IMR-90 (cell line): ENCODE results near the gene CCSER1. TPM values are rescaled to one million over a fixed set of nuclear protein-coding genes. Genes with fewer than 3 reads are reported as not detected.

Source experiments
- ATAC-seq: fragments of 200-7000 bp; cut with Tn5 transposase; 2 replicates; pipeline ENCODE4 v1.9.1; 2020; ENCODE audit warnings: low read depth, mild to moderate bottlenecking, moderate library complexity
- BruUV-seq: library from RNA; stranded (reverse); fragments of 400-500 nt; replicated peaks from 2 replicates; lab custom pipeline; 2021; lab: Mats Ljungman, UMichigan
- CTCF ChIA-PET: fragments of 300-600 bp; formaldehyde crosslinking; extraction: SDS; loops from one replicate; lab custom pipeline; 2021; ENCODE audit warnings: antibody characterized with exemption; lab: Yijun Ruan, JAX
- POLR2A ChIA-PET: fragments of 300-600 bp; sonication (Branson Sonifier 250); formaldehyde crosslinking; loops from one replicate; lab custom pipeline; 2022; ENCODE audit warnings: antibody characterized with exemption; ENCODE audit not compliant: unreplicated experiment; lab: Charles Lee
- DNase-seq: peaks from one replicate; pipeline ENCODE4 v3.0.0; 2013
- H2AFZ ChIP-seq: replicated peaks from 2 replicates; pipeline ENCODE3; 2013; ENCODE audit warnings: low read length, mild to moderate bottlenecking; ENCODE audit not compliant: poor library complexity
- H2AK5ac ChIP-seq: 2 replicates; pipeline ENCODE4 v1.6.1; 2013; ENCODE audit warnings: low read depth, low read length, inconsistent platforms
- H2AK9ac ChIP-seq: replicated peaks from 2 replicates; pipeline ENCODE3; 2013; ENCODE audit warnings: mild to moderate bottlenecking, low read depth, low read length, moderate library complexity; ENCODE audit not compliant: poor library complexity
- H2BK120ac ChIP-seq: 2 replicates; pipeline ENCODE4 v1.6.1; 2013; ENCODE audit warnings: low read depth, low read length, inconsistent platforms
- H2BK15ac ChIP-seq: 3 replicates; pipeline ENCODE4 v1.6.1; 2013; ENCODE audit warnings: low read depth, low read length, inconsistent platforms
- H2BK20ac ChIP-seq: 2 replicates; pipeline ENCODE4 v1.6.1; 2013; ENCODE audit warnings: low read depth, mild to moderate bottlenecking, inconsistent platforms, low read length, moderate library complexity
- H2BK5ac ChIP-seq: 2 replicates; pipeline ENCODE4 v1.6.1; 2013; ENCODE audit warnings: mild to moderate bottlenecking, low read depth, low read length, inconsistent platforms; ENCODE audit not compliant: poor library complexity, severe bottlenecking
- H3K14ac ChIP-seq: replicated peaks from 2 replicates; pipeline ENCODE4 v1.6.1; 2013; ENCODE audit warnings: low read depth, low read length, inconsistent platforms
- H3K18ac ChIP-seq: 2 replicates; pipeline ENCODE4 v1.6.1; 2013; ENCODE audit warnings: low read depth, low read length, control low read depth
- H3K23ac ChIP-seq: 2 replicates; pipeline ENCODE4 v1.6.1; 2013; ENCODE audit warnings: low read depth, low read length, inconsistent platforms
- H3K27ac ChIP-seq: 2 replicates; pipeline ENCODE4 v1.5.1; 2013; ENCODE audit warnings: mild to moderate bottlenecking, control low read depth, low read length; ENCODE audit not compliant: insufficient read depth
- H3K27me3 ChIP-seq: 2 replicates; pipeline ENCODE4 v1.6.1; 2013; ENCODE audit warnings: low read length; ENCODE audit not compliant: control insufficient read depth, insufficient read depth
- H3K36me3 ChIP-seq: 2 replicates; pipeline ENCODE4 v1.6.1; 2013; ENCODE audit warnings: low read length, mixed read lengths; ENCODE audit not compliant: control insufficient read depth, insufficient read depth
- H3K4ac ChIP-seq: 2 replicates; pipeline ENCODE4 v1.6.1; 2013; ENCODE audit warnings: low read depth, low read length, inconsistent platforms
- H3K4me1 ChIP-seq: 2 replicates; pipeline ENCODE4 v1.6.1; 2013; ENCODE audit warnings: low read length, mixed read lengths; ENCODE audit not compliant: control insufficient read depth, insufficient read depth
- H3K4me2 ChIP-seq: 2 replicates; pipeline ENCODE4 v1.6.1; 2013; ENCODE audit warnings: low read depth, mild to moderate bottlenecking, control low read depth, low read length, moderate library complexity
- H3K4me3 ChIP-seq: 2 replicates; pipeline ENCODE4 v1.5.1; 2013; ENCODE audit warnings: low read depth, mild to moderate bottlenecking, control low read depth, low read length, moderate library complexity; ENCODE audit not compliant: insufficient read depth
- H3K56ac ChIP-seq: 2 replicates; pipeline ENCODE4 v1.6.1; 2013; ENCODE audit warnings: low read length, inconsistent platforms; ENCODE audit not compliant: insufficient read depth; ENCODE audit errors: extremely low read depth
- H3K79me1 ChIP-seq, 2 experiments: 2 replicates each; pipeline ENCODE4 v1.6.1; 2013; ENCODE audit warnings: low read length in 2 of 2, inconsistent platforms in 1 of 2, low read depth in 1 of 2
- H3K9ac ChIP-seq: 2 replicates; pipeline ENCODE4 v1.6.1; 2013; ENCODE audit warnings: low read depth, low read length, control low read depth
- H3K9me1 ChIP-seq: 2 replicates; pipeline ENCODE4 v1.6.1; 2013; ENCODE audit warnings: low read length, inconsistent platforms; ENCODE audit not compliant: insufficient read depth
- H3K9me3 ChIP-seq: 2 replicates; pipeline ENCODE4 v1.6.1; 2013; ENCODE audit warnings: low read length; ENCODE audit not compliant: control insufficient read depth, insufficient read depth
- H4K20me1 ChIP-seq: 2 replicates; pipeline ENCODE4 v1.6.1; 2013; ENCODE audit warnings: low read length, inconsistent platforms; ENCODE audit not compliant: insufficient read depth
- H4K5ac ChIP-seq: 2 replicates; pipeline ENCODE4 v1.6.1; 2013; ENCODE audit warnings: mild to moderate bottlenecking, low read depth, low read length, control low read depth
- H4K8ac ChIP-seq, 2 experiments: 2 replicates each; pipeline ENCODE4 v1.6.1; 2013; ENCODE audit warnings: low read depth in 2 of 2, low read length in 2 of 2, control low read depth in 1 of 2, inconsistent platforms in 1 of 2
- H4K91ac ChIP-seq: 2 replicates; pipeline ENCODE4 v1.6.1; 2013; ENCODE audit warnings: low read depth, low read length, inconsistent platforms; ENCODE audit not compliant: insufficient read depth
- BHLHE40 ChIP-seq: fragments of 150-350 bp; IDR thresholded peaks from 2 replicates; pipeline ENCODE4 v1.6.1; 2016; ENCODE audit warnings: mild to moderate bottlenecking, low read depth, low read length
- CEBPB ChIP-seq: IDR thresholded peaks from 2 replicates; pipeline ENCODE4 v1.6.1; 2012; ENCODE audit warnings: low read depth, low read length, improper control_type of control experiment
- CHD1 ChIP-seq: IDR thresholded peaks from 2 replicates; pipeline ENCODE4 v1.6.1; 2012; ENCODE audit warnings: low read depth, low read length, improper control_type of control experiment
- FOS ChIP-seq: fragments of 150-350 bp; IDR thresholded peaks from 2 replicates; pipeline ENCODE4 v1.6.1; 2016; ENCODE audit warnings: low read depth, low read length
- MAFK ChIP-seq: IDR thresholded peaks from 2 replicates; pipeline ENCODE4 v1.6.1; 2012; ENCODE audit warnings: low read depth, low read length, improper control_type of control experiment
- MAZ ChIP-seq: IDR thresholded peaks from 2 replicates; pipeline ENCODE4 v1.6.1; 2012; ENCODE audit warnings: low read depth, mild to moderate bottlenecking, low read length, improper control_type of control experiment, moderate library complexity, borderline replicate concordance
- MXI1 ChIP-seq: IDR thresholded peaks from 2 replicates; pipeline ENCODE4 v1.6.1; 2012; ENCODE audit warnings: low read depth, mild to moderate bottlenecking, low read length, moderate library complexity, borderline replicate concordance
- NFE2L2 ChIP-seq: fragments of 150-350 bp; IDR thresholded peaks from 2 replicates; pipeline ENCODE4 v1.6.1; 2016; ENCODE audit warnings: low read depth, mild to moderate bottlenecking, low read length
- POLR2A ChIP-seq: IDR thresholded peaks from 2 replicates; pipeline ENCODE4 v1.6.1; 2012; ENCODE audit warnings: mild to moderate bottlenecking, low read depth, low read length
- RAD21 ChIP-seq: IDR thresholded peaks from 2 replicates; pipeline ENCODE4 v1.6.1; 2012; ENCODE audit warnings: low read length, improper control_type of control experiment
- RCOR1 ChIP-seq: IDR thresholded peaks from 2 replicates; pipeline ENCODE4 v1.6.1; 2012; ENCODE audit warnings: mild to moderate bottlenecking, low read length, improper control_type of control experiment; ENCODE audit not compliant: insufficient replicate concordance
- RFX5 ChIP-seq: IDR thresholded peaks from 2 replicates; pipeline ENCODE4 v1.8.0; 2012; ENCODE audit warnings: low read depth, mild to moderate bottlenecking, low read length, moderate library complexity
- SMC3 ChIP-seq: fragments of 150-350 bp; IDR thresholded peaks from 2 replicates; pipeline ENCODE4 v1.6.1; 2016; ENCODE audit warnings: low read depth, mild to moderate bottlenecking, antibody characterized with exemption, low read length, moderate library complexity
- dilution Hi-C: fragments of 300-500 bp; cut with HindIII; formaldehyde crosslinking; loops from one replicate; pipeline ENCODE4 v1.14.3; 2018; ENCODE audit warnings: low sequenced_read_pairs; ENCODE audit not compliant: unreplicated experiment
- in situ Hi-C: fragments of 300-500 bp; cut with MboI; formaldehyde crosslinking; loops from 3 replicates; pipeline ENCODE4 v1.14.3; 2019; ENCODE audit warnings: low sequenced_read_pairs, inconsistent platforms, mixed read lengths
- intact Hi-C: fragments of 100-400 bp; cut with micrococcal nuclease; formaldehyde crosslinking; loops from 2 replicates; pipeline ENCODE4 v1.10.0; 2022
- polyA plus RNA-seq, 3 experiments: library from polyadenylated mRNA; depleted of rRNA; stranded (reverse); fragments of >200 nt; gene quantifications; 2 replicates each; pipeline ENCODE4 v1.2.3, GENCODE V29; 2012; ENCODE audit warnings: low replicate concordance in 1 of 3
- total RNA-seq: library from RNA; depleted of rRNA; stranded (reverse); fragments of >200 nt; gene quantifications from 2 replicates; pipeline ENCODE4 v1.2.3, GENCODE V29; 2012
- TF ChIP-seq, protein P1 (sequence below): conservative IDR thresholded peaks from 2 replicates; pipeline ENCODE4 v1.5.1; 2012; ENCODE audit warnings: mild to moderate bottlenecking, low read depth, low read length, improper control_type of control experiment
- TF ChIP-seq, protein P2 (sequence below): fragments of 150-350 bp; IDR thresholded peaks from 2 replicates; pipeline ENCODE4 v1.6.1; 2017; ENCODE audit warnings: mild to moderate bottlenecking, antibody characterized with exemption, low read length, low read depth
- TF ChIP-seq, protein P3 (sequence below): fragments of 150-350 bp; IDR thresholded peaks from 2 replicates; pipeline ENCODE4 v1.6.1; 2016; ENCODE audit warnings: low read depth, mild to moderate bottlenecking, low read length, moderate library complexity, borderline replicate concordance

The CCSER1 gene
- total and polyA plus RNA-seq, 2 of the 4 experiments (the other 2 are of a cell fraction), result not detected

DNA sequence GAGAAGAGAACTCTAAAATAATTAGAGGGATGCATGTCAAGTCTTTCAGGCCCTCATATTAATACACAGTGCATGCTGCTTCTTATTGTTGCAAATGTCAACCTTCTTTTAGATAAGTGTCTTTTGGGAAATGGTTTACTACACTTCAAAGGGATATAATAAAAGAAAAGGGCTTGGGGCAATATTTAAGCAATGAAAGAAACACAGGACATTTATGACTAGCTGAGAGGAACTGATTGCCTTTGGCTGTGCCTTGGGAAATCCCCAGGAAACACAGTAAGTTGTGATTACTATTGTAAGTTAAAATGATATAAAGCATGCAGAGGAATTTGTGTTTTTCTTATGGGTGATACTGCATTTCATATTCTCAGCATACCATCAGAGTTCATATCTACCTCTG lies 1140.3 kb downstream of the CCSER1 start:
- Histone ChIP-seq H4K8ac (no peak overlapping the region), H3K9ac (no peak overlapping the region), H3K4me3 (no peak overlapping the region), H4K5ac (no peak overlapping the region), H2AFZ (no peak overlapping the region), H3K27ac (no peak overlapping the region), H3K4me1 (no peaks in the 10 kb centered on the region), H3K36me3 (no peaks in the 10 kb centered on the region), H3K14ac (no peak overlapping the region), H3K9me1 (no peaks in the 10 kb centered on the region), H3K9me3 (no peaks in the 10 kb centered on the region; the same call in 1 of the 2 replicates), H2AK9ac (no peak overlapping the region), H4K91ac (no peak overlapping the region), H4K20me1 (no peaks in the 10 kb centered on the region), H3K4ac (no peak overlapping the region), H2AK5ac (no peak overlapping the region), H2BK20ac (no peak overlapping the region), H2BK15ac (no peak overlapping the region), H3K18ac (no peak overlapping the region), H3K79me1 (no peaks in the 10 kb centered on the region), H3K23ac (no peak overlapping the region), H3K27me3 (no peaks in the 10 kb centered on the region), H2BK5ac (no peak overlapping the region), H2BK120ac (no peak overlapping the region), H3K4me2 (no peak overlapping the region), H3K56ac (no peak overlapping the region)
- in situ Hi-C loops, result no loop called here
- dilution Hi-C loops, result no loop called here
- intact Hi-C loops, result no loop called here
- ATAC-seq (no peak), DNase-seq (no peak)
- no TSS peak for BruUV-seq
- ChIA-PET CTCF (interaction anchor here (0.6 kb wide), 1 partner anchor 13 kb away, joined by 3 read pairs; no protein-coding TSS in a partner anchor), POLR2A (no interaction called here)
- TF ChIP-seq MAFK (no peak), RAD21 (no peak), BHLHE40 (no peak), CHD1 (no peak), SMC3 (no peak), MAZ (no peak), NFE2L2 (no peak), CEBPB (no peak), RFX5 (no peak), RCOR1 (no peak), MXI1 (no peak), FOS (no peak), POLR2A (no peak)
- TF ChIP-seq, protein P1, sequence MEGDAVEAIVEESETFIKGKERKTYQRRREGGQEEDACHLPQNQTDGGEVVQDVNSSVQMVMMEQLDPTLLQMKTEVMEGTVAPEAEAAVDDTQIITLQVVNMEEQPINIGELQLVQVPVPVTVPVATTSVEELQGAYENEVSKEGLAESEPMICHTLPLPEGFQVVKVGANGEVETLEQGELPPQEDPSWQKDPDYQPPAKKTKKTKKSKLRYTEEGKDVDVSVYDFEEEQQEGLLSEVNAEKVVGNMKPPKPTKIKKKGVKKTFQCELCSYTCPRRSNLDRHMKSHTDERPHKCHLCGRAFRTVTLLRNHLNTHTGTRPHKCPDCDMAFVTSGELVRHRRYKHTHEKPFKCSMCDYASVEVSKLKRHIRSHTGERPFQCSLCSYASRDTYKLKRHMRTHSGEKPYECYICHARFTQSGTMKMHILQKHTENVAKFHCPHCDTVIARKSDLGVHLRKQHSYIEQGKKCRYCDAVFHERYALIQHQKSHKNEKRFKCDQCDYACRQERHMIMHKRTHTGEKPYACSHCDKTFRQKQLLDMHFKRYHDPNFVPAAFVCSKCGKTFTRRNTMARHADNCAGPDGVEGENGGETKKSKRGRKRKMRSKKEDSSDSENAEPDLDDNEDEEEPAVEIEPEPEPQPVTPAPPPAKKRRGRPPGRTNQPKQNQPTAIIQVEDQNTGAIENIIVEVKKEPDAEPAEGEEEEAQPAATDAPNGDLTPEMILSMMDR, result no peak
- TF ChIP-seq, protein P2, sequence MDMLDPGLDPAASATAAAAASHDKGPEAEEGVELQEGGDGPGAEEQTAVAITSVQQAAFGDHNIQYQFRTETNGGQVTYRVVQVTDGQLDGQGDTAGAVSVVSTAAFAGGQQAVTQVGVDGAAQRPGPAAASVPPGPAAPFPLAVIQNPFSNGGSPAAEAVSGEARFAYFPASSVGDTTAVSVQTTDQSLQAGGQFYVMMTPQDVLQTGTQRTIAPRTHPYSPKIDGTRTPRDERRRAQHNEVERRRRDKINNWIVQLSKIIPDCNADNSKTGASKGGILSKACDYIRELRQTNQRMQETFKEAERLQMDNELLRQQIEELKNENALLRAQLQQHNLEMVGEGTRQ, result no peak
- TF ChIP-seq, protein P3, sequence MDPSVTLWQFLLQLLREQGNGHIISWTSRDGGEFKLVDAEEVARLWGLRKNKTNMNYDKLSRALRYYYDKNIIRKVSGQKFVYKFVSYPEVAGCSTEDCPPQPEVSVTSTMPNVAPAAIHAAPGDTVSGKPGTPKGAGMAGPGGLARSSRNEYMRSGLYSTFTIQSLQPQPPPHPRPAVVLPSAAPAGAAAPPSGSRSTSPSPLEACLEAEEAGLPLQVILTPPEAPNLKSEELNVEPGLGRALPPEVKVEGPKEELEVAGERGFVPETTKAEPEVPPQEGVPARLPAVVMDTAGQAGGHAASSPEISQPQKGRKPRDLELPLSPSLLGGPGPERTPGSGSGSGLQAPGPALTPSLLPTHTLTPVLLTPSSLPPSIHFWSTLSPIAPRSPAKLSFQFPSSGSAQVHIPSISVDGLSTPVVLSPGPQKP, result no peak
